Fibroblast of mammary gland (primary cell): ENCODE data around the gene NRGN.

ENCODE experiments used
- DNase-seq: peaks from one replicate; pipeline ENCODE4 v3.0.0-alpha.2; 2010; ENCODE audit warnings: low read depth
- H3K4me3 ChIP-seq: 2 replicates; pipeline ENCODE4 v1.5.1; 2011; ENCODE audit warnings: low read depth, mild to moderate bottlenecking, low read length, moderate library complexity; ENCODE audit not compliant: control insufficient read depth
- TF ChIP-seq, protein P1 (sequence below): conservative IDR thresholded peaks from 2 replicates; pipeline ENCODE4 v1.5.1; 2011; ENCODE audit warnings: low read depth, low read length, inconsistent platforms; ENCODE audit not compliant: control insufficient read depth, insufficient read depth

The NRGN gene

DNA sequence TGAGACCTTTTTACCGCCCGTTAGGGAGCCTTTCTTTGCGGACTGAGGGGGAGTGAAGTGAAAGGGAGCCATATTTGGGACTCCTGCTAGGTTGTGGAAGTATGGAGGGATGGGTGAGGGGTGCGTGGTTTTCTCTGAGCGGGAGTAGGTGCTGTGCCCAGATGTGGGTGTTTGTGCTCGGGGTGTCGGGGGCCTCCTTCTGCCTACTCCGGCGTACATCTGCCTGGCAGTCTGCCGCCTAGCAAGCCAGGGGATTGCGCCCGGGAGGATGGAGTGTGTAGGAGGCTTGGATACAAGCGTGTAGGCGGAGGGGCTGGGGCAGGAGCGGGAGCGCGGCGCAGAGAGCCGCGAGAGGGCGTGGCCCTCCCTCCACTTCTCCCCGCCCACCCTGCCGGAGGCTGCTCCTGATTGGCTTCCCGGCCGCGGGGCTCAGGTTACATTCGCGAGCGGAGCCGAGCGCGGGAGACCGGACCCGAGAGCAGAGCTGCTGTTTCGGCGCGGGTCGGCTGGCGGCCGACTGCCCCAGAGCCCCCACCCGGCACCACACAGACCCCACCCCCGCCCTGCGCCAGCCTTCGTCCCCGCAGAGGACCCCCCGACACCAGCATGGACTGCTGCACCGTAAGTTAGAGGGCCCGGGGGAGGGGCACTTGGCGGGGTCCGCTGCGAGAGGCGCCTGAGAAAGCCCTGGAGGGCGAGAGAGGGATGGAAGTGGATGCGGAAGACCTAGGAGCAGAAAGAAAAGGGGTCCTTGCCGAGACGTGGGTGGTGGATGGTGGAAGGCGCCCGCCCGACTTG is at the start of gene NRGN:
TSS of gene NRGN (plus strand) at position 464 of the 798 bp plus-strand sequence. CDS start at position 607, 143 bp downstream.
- TF ChIP-seq, protein P1, sequence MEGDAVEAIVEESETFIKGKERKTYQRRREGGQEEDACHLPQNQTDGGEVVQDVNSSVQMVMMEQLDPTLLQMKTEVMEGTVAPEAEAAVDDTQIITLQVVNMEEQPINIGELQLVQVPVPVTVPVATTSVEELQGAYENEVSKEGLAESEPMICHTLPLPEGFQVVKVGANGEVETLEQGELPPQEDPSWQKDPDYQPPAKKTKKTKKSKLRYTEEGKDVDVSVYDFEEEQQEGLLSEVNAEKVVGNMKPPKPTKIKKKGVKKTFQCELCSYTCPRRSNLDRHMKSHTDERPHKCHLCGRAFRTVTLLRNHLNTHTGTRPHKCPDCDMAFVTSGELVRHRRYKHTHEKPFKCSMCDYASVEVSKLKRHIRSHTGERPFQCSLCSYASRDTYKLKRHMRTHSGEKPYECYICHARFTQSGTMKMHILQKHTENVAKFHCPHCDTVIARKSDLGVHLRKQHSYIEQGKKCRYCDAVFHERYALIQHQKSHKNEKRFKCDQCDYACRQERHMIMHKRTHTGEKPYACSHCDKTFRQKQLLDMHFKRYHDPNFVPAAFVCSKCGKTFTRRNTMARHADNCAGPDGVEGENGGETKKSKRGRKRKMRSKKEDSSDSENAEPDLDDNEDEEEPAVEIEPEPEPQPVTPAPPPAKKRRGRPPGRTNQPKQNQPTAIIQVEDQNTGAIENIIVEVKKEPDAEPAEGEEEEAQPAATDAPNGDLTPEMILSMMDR, result no peak
- DNase-seq, result peak; percentile 77
- H3K4me3 ChIP-seq, result peak within 1 kb of the TSS; percentile 64

DNA sequence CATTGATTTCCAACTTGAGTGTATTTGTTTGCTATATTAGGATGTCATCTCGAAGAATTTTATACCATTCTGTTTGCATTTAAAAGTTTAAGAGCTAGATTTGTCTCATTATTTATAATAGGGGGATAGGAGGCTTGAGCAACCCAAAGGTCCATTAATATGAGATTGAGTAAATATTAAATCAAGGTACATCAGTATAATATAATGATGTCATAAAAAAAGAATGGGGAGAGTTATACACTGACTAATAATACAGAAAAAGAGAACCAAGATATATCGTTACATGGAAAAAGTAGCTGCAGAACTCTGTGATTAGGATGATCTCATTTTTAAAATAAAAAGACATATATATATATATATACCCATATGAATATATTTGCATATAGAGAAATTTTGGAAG is 46.6 kb upstream of the NRGN start:
- DNase-seq, result no peak
- H3K4me3 ChIP-seq, result no peak overlapping the region
- TF ChIP-seq, protein P1, result no peak

DNA sequence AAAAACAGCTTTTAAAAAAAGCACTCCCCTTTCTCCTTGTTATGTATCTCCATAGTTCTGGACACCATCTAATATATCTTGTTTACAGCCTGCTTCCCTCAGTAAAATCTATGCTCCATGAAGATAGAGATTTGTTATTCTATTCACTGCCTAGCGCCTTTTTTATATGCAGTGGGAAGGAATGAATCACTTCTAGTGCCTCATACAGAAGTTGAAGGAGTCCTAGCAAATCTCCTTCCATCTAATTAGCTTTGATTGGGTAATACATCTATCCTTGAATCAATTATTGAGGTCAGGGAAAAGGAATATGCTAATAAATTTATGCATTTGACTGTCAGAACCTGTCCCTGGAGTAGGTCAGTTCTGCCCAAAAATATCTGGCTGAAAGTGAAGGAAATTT is 40.2 kb upstream of the NRGN start:
- no peak overlapping the region for H3K4me3 ChIP-seq
- no peak for DNase-seq
- TF ChIP-seq, protein P1, result no peak

DNA sequence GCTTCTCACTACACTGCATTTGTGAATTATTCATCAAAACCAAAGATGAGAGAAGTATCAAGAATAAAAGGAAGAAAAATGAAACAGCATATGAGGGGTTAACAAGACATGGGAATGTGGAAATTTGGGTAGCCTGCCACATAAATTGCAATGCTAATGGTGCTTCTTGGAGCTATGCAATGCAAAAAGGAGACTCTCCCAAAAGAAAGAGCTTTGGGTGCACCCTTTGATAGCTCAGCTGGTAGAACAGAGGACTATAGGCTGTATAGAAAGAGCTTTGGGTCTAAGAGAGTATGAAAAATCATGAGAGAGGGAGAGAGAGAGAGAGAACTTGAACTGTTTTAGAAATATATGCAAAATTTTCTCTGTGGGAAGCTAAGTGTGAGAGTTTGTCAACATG is 39.7 kb upstream of the NRGN start:
- TF ChIP-seq, protein P1, result no peak
- H3K4me3 ChIP-seq, result no peak overlapping the region
- no peak for DNase-seq

DNA sequence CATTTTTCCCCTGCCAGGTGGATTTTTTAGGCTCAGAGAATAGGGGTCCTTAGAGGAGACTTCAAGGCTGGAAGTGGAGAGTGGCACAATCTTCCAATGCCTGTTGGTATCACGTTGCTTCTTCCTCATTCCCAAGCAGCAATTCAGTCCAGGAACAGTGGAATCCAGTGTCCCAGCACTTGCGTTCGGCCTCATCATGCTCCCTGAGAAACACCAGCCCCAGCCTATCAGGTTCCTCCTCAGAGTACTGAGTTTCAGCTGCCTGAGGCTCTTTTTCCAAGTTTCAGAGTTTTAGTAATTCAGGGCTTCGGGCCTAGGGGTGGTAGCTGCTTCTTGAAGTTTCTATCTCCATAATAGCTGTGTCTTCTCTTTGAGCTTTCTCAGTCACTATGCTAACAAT is 31.9 kb upstream of the NRGN start:
- no peak overlapping the region for H3K4me3 ChIP-seq
- no peak for DNase-seq
- TF ChIP-seq, protein P1, result no peak

- no peak overlapping the region for H3K4me3 ChIP-seq
- TF ChIP-seq, protein P1, result no peak
- DNase-seq, result no peak
Observed at GRCh38 chr11:124712392-124712791, 27.4 kb upstream of the NRGN start.

- DNase-seq, result no peak
- TF ChIP-seq, protein P1, result no peak
- H3K4me3 ChIP-seq, result no peak overlapping the region
Observed at GRCh38 chr11:124716591-124716990, 23.2 kb upstream of the NRGN start.
